ENCODE measurements around the gene SRP72. TPM values are rescaled to one million over a fixed set of nuclear protein-coding genes. Genes with fewer than 3 reads are reported as not detected.

The SRP72 gene
- total RNA-seq, 1 experiment from 2014 or later = 146 TPM

DNA sequence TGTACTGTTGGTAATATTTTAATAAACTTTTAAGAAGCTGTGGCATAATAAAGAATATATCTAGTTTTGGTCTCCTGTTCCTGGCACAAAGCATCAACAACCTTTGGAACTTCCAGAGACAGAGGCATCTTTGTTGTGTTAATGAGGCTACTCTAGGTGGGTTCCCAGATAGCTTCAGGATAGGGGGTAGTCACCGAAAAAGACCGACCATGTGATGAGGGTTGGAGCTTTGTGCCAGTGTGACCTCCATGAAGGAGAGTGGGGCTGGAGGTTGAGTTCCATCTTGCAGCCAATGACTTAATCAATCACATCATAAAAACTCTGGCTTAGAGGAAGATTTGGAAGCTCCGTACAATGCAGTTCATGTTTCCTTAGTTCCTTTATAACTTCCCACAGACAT, 41.9 kb upstream of the SRP72 start:
- H2AFZ ChIP-seq (ENCODE audit: low read depth, low read length, poor library complexity, severe bottlenecking) = no peak overlapping the region
- H3K4me1 ChIP-seq (ENCODE audit: control insufficient read depth in 1 of 2, insufficient read depth in 2 of 2, low read length in 2 of 2) = no peaks in the 10 kb centered on the region
- no peak overlapping the region for H3K27ac ChIP-seq (ENCODE audit: low read depth, low read length)
- intact Hi-C loops (cut with micrococcal nuclease) = loop anchor here (2.0 to 5.0 kb wide), 2 partner anchors 377 to 411 kb away; no protein-coding TSS in a partner anchor
- peaks cover 100% of the 10 kb centered on the region for H3K79me2 ChIP-seq (ENCODE audit: insufficient read depth, low read length)
- BruUV-seq (replicated peaks) = no TSS peak
- H3K9ac ChIP-seq (ENCODE audit: low read length) = no peak overlapping the region
- no peak for TF ChIP-seq SIN3A (IDR thresholded peaks at IDR 0.05; ENCODE audit: low read depth)
- TF ChIP-seq TCF7L2 (IDR thresholded peaks at IDR 0.05; ENCODE audit: borderline replicate concordance, extremely low read depth, insufficient read depth, insufficient read length) = no peak
- no peak for TF ChIP-seq RAD21 (IDR thresholded peaks at IDR 0.05; ENCODE audit: low read depth)
- TF ChIP-seq, protein P1, sequence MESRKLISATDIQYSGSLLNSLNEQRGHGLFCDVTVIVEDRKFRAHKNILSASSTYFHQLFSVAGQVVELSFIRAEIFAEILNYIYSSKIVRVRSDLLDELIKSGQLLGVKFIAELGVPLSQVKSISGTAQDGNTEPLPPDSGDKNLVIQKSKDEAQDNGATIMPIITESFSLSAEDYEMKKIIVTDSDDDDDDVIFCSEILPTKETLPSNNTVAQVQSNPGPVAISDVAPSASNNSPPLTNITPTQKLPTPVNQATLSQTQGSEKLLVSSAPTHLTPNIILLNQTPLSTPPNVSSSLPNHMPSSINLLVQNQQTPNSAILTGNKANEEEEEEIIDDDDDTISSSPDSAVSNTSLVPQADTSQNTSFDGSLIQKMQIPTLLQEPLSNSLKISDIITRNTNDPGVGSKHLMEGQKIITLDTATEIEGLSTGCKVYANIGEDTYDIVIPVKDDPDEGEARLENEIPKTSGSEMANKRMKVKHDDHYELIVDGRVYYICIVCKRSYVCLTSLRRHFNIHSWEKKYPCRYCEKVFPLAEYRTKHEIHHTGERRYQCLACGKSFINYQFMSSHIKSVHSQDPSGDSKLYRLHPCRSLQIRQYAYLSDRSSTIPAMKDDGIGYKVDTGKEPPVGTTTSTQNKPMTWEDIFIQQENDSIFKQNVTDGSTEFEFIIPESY (IDR thresholded peaks at IDR 0.05; ENCODE audit: extremely low read depth, insufficient replicate concordance, low read length) = no peak
- no peak for TF ChIP-seq EZH2phosphoT487 (IDR thresholded peaks at IDR 0.05; ENCODE audit: borderline replicate concordance)
- no peak for TF ChIP-seq JUND (IDR thresholded peaks at IDR 0.05)
- no peak for TF ChIP-seq CEBPB (IDR thresholded peaks at IDR 0.05; ENCODE audit: low read depth)
- TF ChIP-seq ZFX (IDR thresholded peaks at IDR 0.05) = no peak
- no peak for TF ChIP-seq ZNF274 (IDR thresholded peaks at IDR 0.05; ENCODE audit: low read depth, low read length)
- POLR2A ChIA-PET = interaction anchor here (1.0 kb wide), 1 partner anchor 10 kb away, joined by 4 read pairs; the partner anchor contains the start of genes PAICS and PPAT
- RAD21 ChIA-PET (ENCODE audit: low non-redundant PET in 1 of 2, low total read pairs in 2 of 2, uncharacterized antibody in 2 of 2, unreplicated experiment in 2 of 2) = no interaction called here
- no peaks in the 10 kb centered on the region for H3K27me3 ChIP-seq (ENCODE audit: insufficient read depth, low read length)
- H4K20me1 ChIP-seq (ENCODE audit: insufficient read depth) = peaks cover 67% of the 10 kb centered on the region
- CTCF ChIA-PET = interaction anchor here (0.7 to 1.6 kb wide), 7 partner anchors 9 to 411 kb away, joined by 3 to 13 read pairs (median 4); partner anchors contain the start of genes AASDH, PAICS and PPAT
- no peak overlapping the region for H3K4me2 ChIP-seq (ENCODE audit: low read length)
- no peak overlapping the region for H3K4me3 ChIP-seq (replicated peaks in 1 of 2; ENCODE audit: low read depth in 1 of 2, low read length in 2 of 2)
- H3K9me2 ChIP-seq (ENCODE audit: insufficient read depth) = no peaks in the 10 kb centered on the region
- ATAC-seq (no peak), DNase-seq (ENCODE audit: low read depth, low spot score) (no peak)
- no peaks in the 10 kb centered on the region for H3K9me3 ChIP-seq (ENCODE audit: control insufficient read depth in 1 of 2, insufficient read depth in 1 of 2, low read depth in 1 of 2, low read length in 2 of 2)
- 0 out of 4 replicates have a peak, but pooled peaks cover 0 to 4% of the 10 kb centered on the region in 2 experiments for H3K36me3 ChIP-seq (ENCODE audit: control insufficient read depth in 1 of 2, insufficient read depth in 2 of 2, low read length in 2 of 2)
